HG03571 (cell line): ENCODE data around the gene MAP2K1.
A peak's percentile ranks its signal among the peaks of the same experiment; 100 is the strongest.
"Not testable (repeated sequence)": the region's sequence is repeated elsewhere in the genome, so short reads cannot be mapped to it uniquely, and the experiment has no call there.

Source experiments
- ATAC-seq: cut with Tn5 transposase; IDR thresholded peaks from one replicate; pipeline ENCODE4 v1.9.1; 2021; ENCODE audit not compliant: unreplicated experiment

MAP2K1 gene

GRCh38 chr15:66423149-66423548 lies 36.4 kb downstream of the MAP2K1 start:
- ATAC-seq: no peak

GRCh38 chr15:66424963-66425612 lies 38.4 kb downstream of the MAP2K1 start:
- no peak for ATAC-seq

GRCh38 chr15:66425837-66426236 lies 39.1 kb downstream of the MAP2K1 start:
- ATAC-seq: no peak

- no peak for ATAC-seq
These were observed 42.4 kb downstream of the MAP2K1 start for GRCh38 chr15:66429117-66429516.

GRCh38 chr15:66429546-66429945 lies 42.8 kb downstream of the MAP2K1 start:
- no peak for ATAC-seq

- ATAC-seq: no peak
These were observed 44.0 kb downstream of the MAP2K1 start for GRCh38 chr15:66430627-66431255.

- ATAC-seq: no peak
These were observed 47.0 kb downstream of the MAP2K1 start for GRCh38 chr15:66433726-66434125.

- no peak for ATAC-seq
These were observed 53.8 kb downstream of the MAP2K1 start for GRCh38 chr15:66440501-66440900.

- ATAC-seq: no peak
These were observed 65.7 kb downstream of the MAP2K1 start for GRCh38 chr15:66452420-66452819.

- no peak for ATAC-seq
These were observed 66.4 kb downstream of the MAP2K1 start for GRCh38 chr15:66452971-66453580.

GRCh38 chr15:66454143-66454542 lies 67.4 kb downstream of the MAP2K1 start:
- no peak for ATAC-seq

GRCh38 chr15:66456211-66456610 lies 69.5 kb downstream of the MAP2K1 start:
- ATAC-seq: no peak

GRCh38 chr15:66459818-66460615 lies 73.3 kb downstream of the MAP2K1 start:
- ATAC-seq: no peak

GRCh38 chr15:66461294-66461693 lies 74.6 kb downstream of the MAP2K1 start:
- not testable (repeated sequence) for ATAC-seq

GRCh38 chr15:66461917-66462316 lies 75.2 kb downstream of the MAP2K1 start:
- ATAC-seq: no peak

GRCh38 chr15:66462627-66463026 lies 75.9 kb downstream of the MAP2K1 start:
- ATAC-seq: no peak

- ATAC-seq: not testable (repeated sequence)
These were observed 78.6 kb downstream of the MAP2K1 start for GRCh38 chr15:66465294-66465693.

GRCh38 chr15:66467162-66468040 lies 80.7 kb downstream of the MAP2K1 start:
- ATAC-seq: not testable (repeated sequence)

GRCh38 chr15:66470825-66471224 lies 84.1 kb downstream of the MAP2K1 start:
- ATAC-seq: not testable (repeated sequence)

- peak; percentile 66 for ATAC-seq
These were observed 85.7 kb downstream of the MAP2K1 start for GRCh38 chr15:66472176-66472999.
